HG03066 (cell line): ENCODE measurements around the gene ZC3H18.

Source experiments
- ATAC-seq: cut with Tn5 transposase; IDR thresholded peaks from one replicate; pipeline ENCODE4 v1.9.1; 2021; ENCODE audit warnings: low read depth; ENCODE audit not compliant: unreplicated experiment

The ZC3H18 gene

GRCh38 chr16:88619859-88620815, 49.9 kb downstream of the ZC3H18 start:
- ATAC-seq = no peak

GRCh38 chr16:88622125-88622524, 51.9 kb downstream of the ZC3H18 start:
- ATAC-seq = no peak

GRCh38 chr16:88622866-88623265, 52.7 kb downstream of the ZC3H18 start:
- no peak for ATAC-seq

GRCh38 chr16:88623858-88624257, 53.7 kb downstream of the ZC3H18 start:
- ATAC-seq = no peak

- no peak for ATAC-seq
Measured at GRCh38 chr16:88624481-88624880, 54.3 kb downstream of the ZC3H18 start.

- ATAC-seq = no peak
Measured at GRCh38 chr16:88624977-88625576, 54.9 kb downstream of the ZC3H18 start.

GRCh38 chr16:88626646-88627045, 56.4 kb downstream of the ZC3H18 start:
- ATAC-seq = no peak

- no peak for ATAC-seq
Measured at GRCh38 chr16:88627531-88628411, 57.6 kb downstream of the ZC3H18 start.

- ATAC-seq = no peak
Measured at GRCh38 chr16:88628512-88628974, 58.3 kb downstream of the ZC3H18 start.

- no peak for ATAC-seq
Measured at GRCh38 chr16:88629835-88630234, 59.6 kb downstream of the ZC3H18 start.

GRCh38 chr16:88630433-88630832, 60.2 kb downstream of the ZC3H18 start:
- no peak for ATAC-seq

GRCh38 chr16:88630941-88631340, 60.7 kb downstream of the ZC3H18 start:
- no peak for ATAC-seq

GRCh38 chr16:88631384-88631783, 61.2 kb downstream of the ZC3H18 start:
- ATAC-seq = no peak

GRCh38 chr16:88631920-88632586, 61.9 kb downstream of the ZC3H18 start:
- no peak for ATAC-seq

- ATAC-seq = no peak
Measured at GRCh38 chr16:88632587-88632930, 62.4 kb downstream of the ZC3H18 start.

- no peak for ATAC-seq
Measured at GRCh38 chr16:88633684-88634140, 63.5 kb downstream of the ZC3H18 start.

GRCh38 chr16:88634141-88634993, 64.2 kb downstream of the ZC3H18 start:
- no peak for ATAC-seq

GRCh38 chr16:88634994-88635670, 64.9 kb downstream of the ZC3H18 start:
- ATAC-seq = no peak
